ENCODE data around the gene SCN4B.

- TF ChIP-seq POLR2A (IDR thresholded peaks at IDR 0.05; ENCODE audit: low read length), result no peak
- no peak for TF ChIP-seq GATA1 (IDR thresholded peaks at IDR 0.05; ENCODE audit: low read depth, low read length)
Measured at GRCh38 chr11:118199135-118199534, 46.5 kb upstream of the SCN4B start.
